GM21526 (cell line): ENCODE measurements around the gene FUZ.

ENCODE experiments used
- ATAC-seq: cut with Tn5 transposase; IDR thresholded peaks from one replicate; pipeline ENCODE4 v1.9.1; 2021; ENCODE audit warnings: moderate library complexity; ENCODE audit not compliant: unreplicated experiment, low FRiP score

FUZ gene

DNA sequence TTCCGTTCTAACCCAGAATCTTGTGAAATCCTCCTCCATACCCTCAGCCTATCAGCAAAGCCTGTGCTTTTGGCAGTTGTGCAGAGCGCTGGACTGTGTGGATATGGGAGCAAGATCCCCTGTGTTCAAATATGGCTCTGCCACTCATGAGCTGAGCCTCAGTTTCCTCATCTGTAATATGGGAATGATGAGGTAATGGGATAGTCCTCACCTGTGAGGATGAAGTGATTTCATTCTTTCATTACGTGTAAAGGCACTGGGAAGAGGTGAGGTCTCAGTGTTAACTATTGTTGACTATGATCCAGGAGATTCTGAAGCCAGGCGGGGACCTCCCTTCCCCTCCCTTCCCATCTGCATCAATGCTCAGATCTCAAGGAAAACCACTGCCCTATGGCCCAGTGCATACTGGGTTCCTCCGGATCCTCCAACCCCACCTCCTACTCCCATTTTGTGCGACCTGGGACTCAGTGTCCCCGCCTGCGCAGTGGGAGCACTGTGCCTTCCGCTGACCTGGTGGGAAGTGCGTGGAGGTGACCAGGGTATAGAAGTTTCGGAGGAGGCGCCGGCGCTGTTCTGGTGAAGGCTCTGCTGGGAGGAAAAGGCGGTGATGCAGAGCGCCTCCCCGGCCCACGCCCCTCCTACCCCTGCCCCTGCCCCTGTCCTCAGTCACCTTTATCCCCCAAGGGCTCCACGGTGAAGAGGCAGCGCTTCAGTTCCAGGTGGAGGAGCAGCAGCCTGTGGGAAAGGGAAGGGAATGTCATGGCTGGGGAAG, 5.0 kb downstream of the FUZ start:
- ATAC-seq: no peak

DNA sequence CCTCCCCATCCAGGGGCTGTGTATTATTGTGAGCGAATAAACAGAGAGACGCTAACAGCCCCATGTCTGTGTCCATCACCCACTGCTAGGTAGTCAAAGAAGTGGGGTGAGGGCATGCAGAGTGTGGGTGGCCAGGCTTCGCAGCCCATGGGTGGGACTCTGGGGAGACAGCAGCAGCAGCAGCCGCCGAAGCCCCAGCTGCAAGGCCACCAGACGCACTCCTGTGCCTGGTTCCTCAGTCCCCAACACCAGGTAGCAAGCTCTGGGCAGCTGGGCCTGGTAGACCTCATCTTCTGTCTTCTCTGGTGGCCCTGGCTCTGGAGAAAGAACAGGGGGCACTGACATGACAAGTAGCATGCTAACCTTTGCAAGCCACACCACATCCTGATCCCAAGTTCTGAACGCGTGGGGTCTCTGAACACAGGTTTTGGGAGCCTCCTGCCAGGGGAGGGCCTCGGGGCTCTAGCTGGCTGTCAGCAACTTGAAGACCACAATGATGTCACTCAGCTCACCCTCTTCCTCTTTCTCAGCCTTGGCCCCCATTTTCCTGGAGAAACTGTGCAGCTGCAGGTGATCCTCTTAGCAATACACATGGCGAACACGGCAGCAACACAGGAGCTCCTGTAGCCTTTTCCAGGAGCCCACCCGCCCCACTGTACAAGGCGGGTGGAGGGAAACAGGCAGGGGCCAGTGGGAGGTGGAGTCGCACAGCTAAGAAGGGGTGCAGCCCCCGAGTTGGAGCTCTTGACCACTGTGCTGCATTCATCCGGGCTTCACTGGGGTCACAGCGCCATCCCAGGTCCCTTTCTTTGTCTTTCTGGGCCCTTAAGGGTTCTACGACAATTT, 5.8 kb downstream of the FUZ start:
- ATAC-seq: no peak

DNA sequence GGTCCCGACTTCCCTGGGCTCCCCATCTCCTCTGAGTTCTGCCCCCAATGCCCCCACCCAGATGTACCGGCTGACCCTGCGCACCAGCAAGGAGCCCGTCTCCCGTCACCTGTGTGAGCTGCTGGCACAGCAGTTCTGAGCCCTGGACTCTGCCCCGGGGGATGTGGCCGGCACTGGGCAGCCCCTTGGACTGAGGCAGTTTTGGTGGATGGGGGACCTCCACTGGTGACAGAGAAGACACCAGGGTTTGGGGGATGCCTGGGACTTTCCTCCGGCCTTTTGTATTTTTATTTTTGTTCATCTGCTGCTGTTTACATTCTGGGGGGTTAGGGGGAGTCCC, 6.5 kb downstream of the FUZ start:
- ATAC-seq: no peak

DNA sequence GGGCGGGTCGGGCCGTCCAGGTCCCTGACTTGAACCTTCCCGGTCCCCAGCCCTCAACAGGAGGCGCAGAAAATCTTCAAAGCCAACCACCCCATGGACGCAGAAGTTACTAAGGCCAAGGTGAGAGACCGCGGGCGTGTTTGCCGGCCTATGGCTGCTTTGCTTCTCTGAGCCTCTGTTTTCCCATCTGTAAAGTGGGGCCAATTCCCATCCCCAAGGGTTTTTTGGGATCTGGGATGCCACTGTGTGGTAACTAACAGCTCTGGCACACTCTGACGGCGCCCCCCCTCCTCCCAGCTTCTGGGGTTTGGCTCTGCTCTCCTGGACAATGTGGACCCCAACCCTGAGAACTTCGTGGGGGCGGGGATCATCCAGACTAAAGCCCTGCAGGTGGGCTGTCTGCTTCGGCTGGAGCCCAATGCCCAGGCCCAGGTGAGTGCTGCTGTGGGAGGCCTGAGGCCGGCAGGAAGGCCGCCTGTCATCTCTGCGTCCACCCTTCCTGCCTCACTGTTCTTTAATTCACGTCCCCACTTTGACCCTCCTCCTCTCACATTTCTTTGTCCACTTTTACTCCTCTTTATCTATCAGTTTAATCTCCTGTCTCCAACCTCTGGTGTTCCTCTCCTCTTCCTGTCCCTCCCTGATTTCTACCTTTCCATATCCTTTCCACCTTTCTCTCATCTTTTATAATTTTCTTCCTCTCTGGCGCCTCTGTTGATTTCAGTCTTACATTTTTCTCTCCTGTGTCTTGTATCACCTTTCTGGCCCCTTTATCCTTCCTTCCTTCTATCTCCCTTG, 7.1 kb downstream of the FUZ start:
- no peak for ATAC-seq

DNA sequence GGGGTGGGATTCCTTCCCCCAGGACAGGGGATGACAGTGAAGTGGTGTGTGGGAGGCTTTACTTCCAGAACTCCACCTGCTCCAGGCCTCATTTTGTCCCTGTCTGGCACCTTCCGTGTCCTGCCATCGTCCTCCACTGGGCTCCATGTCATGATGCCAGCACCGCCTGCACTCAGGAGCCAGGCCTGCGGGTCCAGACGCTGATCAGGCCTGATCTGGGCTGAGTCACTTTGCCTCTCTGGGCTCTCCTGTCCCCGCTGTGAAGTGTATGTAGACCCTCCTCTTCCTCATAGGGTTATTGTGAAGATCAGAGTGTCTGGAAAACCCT, 9.6 kb downstream of the FUZ start:
- no peak for ATAC-seq

DNA sequence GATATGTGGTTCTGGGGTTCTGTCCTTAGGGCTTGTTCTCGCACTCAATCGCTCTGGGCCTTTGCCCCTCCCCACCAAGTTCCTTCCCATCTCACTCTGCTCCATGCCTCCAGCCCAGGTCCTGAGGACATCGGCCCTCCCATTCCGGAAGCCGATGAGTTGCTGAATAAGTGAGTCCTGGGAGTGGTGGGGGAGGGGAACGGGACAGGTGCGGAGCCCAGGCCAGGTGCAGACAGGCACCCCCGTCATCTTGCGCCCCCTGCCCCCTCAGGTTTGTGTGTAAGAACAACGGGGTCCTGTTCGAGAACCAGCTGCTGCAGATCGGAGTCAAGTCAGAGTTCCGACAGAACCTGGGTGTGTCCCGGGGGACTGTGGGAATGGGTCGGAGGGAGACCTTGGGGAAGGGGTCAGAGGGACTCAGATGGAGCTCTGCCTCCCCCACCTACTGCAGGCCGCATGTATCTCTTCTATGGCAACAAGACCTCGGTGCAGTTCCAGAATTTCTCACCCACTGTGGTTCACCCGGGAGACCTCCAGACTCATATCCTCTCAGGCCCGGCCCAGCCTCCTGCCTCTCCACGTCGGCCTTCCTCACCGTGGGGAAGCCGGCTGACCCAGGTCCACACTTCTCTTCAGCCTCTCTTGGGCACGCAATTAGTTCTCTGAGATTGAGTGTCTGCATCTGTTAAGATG, 10.1 kb downstream of the FUZ start:
- no peak for ATAC-seq

DNA sequence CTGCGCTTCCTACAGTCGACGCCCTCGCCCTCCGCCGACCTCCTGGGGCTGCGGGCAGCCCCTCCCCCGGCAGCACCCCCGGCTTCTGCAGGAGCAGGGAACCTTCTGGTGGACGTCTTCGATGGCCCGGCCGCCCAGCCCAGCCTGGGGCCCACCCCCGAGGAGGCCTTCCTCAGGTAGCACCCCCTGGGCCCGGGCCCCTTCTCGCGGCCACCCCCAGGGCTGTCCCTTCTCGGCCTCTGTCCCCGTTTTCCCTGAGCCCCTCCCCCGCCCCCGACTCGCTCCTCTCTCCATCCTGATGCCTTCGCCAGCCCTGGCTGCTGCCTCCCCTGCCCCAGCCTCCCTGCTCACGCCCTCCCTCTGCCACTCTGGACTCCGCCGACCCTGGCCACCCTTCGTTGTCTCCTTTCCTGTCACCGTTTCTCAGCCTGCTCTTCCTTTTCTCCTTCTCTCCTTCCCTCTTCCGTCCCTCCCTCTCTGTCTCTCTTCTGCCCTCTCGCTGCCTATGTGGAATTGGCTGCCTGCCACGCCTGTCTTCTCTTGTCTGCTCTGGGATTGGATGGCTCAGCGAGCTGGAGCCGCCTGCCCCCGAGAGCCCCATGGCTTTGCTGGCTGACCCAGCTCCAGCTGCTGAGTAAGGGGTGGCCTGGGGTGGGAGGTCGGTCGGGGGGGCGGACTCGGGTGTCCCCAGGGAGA, 11.0 kb downstream of the FUZ start:
- no peak for ATAC-seq

DNA sequence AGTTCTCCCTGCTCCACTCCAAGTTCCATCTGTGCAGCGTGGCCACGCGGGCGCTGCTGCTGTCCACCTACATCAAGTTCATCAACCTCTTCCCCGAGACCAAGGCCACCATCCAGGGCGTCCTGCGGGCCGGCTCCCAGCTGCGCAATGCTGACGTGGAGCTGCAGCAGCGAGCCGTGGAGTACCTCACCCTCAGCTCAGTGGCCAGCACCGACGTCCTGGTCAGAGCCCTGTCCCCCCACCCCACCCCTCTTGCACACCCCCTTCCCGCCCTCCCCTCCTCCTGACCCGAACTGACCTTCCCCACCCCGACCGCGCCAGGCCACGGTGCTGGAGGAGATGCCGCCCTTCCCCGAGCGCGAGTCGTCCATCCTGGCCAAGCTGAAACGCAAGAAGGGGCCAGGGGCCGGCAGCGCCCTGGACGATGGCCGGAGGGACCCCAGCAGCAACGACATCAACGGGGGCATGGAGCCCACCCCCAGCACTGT, 11.6 kb downstream of the FUZ start:
- ATAC-seq: no peak

DNA sequence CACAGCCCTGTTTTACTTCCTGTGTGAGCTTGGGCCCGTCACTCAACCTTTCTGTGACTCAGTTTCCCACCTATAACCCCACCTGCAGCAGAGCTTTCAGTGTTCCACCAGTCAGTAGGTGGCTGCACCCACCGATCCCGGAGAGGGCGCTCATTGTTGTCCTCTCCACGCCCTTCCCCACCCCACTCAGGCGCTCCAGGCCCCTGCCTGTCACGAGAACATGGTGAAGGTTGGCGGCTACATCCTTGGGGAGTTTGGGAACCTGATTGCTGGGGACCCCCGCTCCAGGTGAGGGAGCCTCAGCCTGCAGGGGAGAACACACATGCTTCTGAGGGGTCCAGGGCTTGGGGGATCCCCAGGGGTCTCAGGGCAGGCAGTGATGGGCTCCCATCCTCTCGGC, 12.3 kb downstream of the FUZ start:
- ATAC-seq: no peak

DNA sequence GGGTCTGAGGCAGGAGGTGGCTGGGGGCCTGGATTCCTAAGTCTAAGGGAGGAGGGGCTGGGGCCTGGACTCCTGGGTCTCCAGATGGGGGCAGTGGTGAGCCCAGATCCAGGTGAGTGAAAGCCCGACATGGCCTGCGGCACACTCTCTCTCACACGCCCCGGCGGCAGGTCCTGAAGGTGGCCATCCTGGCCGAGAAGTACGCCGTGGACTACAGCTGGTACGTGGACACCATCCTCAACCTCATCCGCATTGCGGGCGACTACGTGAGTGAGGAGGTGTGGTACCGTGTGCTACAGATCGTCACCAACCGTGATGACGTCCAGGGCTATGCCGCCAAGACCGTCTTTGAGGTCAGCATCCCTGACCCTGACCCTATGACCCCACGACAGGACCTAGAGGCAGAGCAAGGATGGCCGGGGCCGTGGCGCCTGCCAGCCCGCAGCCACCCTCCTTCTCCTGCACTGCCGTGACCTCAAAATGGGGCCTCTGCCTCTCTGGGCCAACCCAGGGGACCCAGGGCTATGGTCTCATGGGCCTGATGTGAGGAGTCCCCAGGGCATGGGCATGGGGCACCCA, 13.2 kb downstream of the FUZ start:
- ATAC-seq: no peak

DNA sequence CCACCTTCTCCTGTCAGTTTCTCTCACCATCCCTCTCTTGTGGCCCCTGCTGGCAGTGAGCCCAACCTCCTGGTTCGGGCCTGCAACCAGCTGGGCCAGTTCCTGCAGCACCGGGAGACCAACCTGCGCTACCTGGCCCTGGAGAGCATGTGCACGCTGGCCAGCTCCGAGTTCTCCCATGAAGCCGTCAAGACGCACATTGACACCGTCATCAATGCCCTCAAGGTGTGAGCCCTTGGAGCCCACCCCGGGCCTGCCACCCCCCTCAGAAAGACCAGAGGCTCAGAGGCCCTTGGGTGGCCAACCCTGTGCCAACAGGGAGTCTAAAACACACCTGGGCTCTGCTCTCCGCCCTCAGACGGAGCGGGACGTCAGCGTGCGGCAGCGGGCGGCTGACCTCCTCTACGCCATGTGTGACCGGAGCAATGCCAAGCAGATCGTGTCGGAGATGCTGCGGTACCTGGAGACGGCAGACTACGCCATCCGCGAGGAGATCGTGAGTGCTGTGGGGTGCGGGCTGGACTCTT, 13.8 kb downstream of the FUZ start:
- ATAC-seq: no peak

DNA sequence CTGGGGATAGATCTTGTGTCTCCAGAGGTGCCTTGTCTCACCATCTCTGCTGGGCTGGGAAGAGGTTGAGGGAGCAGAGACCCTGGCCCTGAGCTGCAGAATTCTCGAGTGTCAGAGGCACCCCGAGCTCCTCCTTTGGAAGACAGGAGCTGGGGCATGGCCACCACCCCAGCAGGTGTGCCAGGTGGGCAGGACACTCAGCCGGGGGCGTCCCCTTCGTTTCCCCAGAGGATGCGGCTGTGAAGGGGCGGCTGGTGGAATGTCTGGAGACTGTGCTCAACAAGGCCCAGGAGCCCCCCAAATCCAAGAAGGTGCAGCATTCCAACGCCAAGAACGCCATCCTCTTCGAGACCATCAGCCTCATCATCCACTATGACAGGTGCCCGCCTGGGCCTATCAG, 14.5 kb downstream of the FUZ start:
- no peak for ATAC-seq

DNA sequence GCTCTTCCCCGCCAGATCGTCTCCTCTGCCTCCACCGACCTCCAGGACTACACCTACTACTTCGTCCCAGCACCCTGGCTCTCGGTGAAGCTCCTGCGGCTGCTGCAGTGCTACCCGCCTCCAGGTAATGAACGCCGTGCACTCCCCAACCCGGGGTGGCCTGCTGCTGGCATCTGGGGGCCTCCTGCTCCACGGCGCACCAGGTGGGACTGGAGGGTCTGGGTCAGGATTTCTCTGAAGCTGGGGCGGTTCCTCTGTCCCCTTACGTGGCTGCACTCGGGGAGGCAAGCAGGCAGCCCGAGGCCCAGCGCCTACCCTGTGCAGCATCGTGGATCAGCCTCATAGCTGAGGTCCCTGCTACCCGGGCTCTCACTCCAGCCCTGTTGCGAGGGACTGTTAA, 17.5 kb downstream of the FUZ start:
- ATAC-seq: no peak

DNA sequence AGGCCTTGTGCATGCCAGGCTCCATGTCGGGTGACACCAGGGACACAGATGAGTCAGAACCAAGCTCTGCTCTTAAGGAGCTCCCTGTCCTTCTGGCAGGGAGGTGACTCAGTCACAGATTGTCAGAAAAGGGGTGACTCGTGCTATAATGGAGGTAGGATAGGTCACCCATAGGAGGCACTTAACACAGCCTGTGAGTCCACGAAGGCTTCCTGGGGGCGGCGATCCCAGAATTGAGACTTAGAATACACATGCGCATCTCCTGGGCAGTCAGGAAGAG, 19.6 kb downstream of the FUZ start:
- no peak for ATAC-seq

DNA sequence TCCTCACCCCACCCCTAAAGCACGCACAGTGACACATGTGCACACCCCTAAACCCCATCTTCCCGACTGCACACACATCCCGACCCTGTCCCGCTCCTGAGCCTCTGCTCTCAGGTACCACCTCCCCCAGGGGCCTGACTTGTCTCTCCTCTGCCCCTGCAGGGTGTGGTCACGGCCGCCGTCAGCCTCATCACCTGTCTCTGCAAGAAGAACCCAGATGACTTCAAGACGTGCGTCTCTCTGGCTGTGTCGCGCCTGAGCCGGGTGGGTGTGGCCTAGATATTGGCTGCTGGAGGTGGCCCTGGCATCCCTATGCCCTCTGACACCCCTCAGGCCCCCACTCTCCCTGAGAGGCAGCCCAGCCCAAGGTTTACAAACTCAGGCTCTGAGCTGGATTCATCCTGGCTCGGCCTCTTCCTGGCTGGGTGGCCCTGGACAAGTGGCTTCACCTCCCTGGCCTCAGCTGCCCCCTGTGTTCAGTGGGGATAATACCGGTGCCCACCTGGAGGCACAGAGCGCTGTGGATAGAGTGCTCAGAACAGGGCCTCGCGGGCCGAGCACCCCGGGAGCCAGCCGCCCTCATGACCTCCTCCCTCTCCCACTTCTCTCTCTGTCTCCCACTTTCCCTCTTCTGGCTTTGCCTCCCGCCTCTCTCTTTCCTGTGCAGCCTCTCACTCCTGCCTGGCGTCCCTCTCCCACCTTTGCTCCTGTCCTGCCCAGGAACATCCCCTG, 20.1 kb downstream of the FUZ start:
- ATAC-seq: no peak

DNA sequence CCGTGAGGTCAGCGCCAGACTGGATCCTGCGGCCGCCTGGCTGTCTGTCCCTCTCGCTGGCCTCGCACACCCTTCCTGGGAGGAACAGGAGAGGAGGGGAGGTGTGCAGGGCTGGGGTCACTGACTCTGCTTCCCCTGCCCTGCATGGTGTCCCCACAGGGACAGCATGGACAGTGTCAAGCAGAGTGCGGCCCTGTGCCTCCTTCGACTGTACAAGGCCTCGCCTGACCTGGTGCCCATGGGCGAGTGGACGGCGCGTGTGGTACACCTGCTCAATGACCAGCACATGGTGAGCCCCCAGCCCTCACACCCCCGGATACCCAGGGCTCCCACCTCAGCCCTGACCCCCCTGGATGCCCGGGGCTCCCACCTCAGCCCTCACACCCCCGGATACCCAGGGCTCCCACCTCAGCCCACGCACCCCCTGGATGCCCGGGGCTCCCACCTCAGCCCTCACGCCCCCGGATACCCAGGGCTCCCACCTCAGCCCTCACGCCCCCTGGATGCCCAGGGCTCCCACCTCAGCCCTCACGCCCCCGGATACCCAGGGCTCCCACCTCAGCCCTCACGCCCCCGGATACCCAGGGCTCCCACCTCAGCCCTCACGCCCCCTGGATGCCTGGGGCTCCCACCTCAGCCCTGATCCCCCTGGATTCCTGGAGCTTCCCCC, 21.2 kb downstream of the FUZ start:
- ATAC-seq: no peak

DNA sequence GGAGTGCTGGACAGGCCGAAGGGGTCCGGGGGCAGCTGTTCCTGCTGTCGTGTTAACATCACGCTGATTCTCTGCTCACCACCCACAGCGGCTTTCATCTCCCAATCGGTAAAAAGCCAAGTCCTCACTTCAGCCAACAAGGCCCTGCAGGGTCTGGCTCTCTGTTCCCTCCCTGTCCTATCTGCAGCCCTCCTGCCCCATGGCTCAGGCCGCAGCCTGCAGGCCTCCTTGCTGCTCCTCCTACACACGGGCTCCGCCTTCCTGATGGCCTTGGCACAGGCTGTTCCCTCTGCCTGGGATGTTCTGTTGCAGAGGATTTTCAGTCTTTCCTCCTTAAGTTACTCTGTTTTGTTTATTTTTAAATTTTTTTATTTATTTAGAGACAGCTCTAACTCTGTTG, 22.2 kb downstream of the FUZ start:
- no peak for ATAC-seq

DNA sequence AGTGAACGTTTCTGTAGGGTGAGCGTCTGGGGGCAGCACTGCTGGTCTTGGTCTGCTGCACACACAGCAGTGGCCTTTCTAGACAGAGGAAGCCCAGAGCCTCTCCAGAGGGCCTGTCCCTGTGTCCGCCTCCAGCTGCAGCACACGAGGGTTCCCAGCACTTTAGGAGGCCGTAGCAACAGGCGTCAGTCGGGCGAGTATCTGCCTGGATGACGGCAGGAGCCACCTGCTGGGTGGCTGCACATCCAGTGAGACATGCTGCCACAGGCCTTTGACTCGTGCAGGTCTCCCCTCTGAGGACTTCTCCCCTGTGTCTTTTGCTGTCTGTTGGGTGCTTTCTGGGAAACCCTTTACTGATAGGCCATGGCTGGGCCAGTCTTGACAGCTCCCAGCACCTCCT, 24.2 kb downstream of the FUZ start:
- ATAC-seq: no peak

DNA sequence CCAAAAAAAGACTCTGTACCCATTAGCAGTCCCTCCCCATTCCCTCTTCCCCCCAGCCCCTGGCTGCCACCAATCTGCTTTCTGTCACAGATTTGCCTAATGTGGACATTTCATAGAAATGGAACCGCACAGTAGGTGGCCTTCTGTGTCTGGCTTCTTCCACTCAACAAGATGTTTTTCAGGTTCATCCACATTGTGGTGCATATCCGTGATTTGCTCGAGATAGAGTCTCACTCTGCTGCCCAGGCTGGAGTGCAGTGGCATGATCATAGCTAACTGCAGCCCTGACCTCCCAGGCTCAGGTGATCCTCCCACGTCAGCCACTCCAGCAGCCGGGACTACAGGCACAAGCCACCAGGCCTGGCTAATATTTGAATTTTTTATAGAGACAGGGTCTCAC, 25.3 kb downstream of the FUZ start:
- no peak for ATAC-seq
